Mesenchymal stem cell (in vitro differentiated cells and primary cell): ENCODE results near the gene SLC25A52. TPM values are rescaled to one million over a fixed set of nuclear protein-coding genes. Genes with fewer than 3 reads are reported as not detected.
"Not testable (repeated sequence)": the region's sequence is repeated elsewhere in the genome, so short reads cannot be mapped to it uniquely, and the experiment has no call there.

Experiments used
- DNase-seq: peaks from one replicate; pipeline ENCODE4 v3.0.0-alpha.2; 2013
- H2AFZ ChIP-seq: one replicate; pipeline ENCODE4 v1.6.1; 2013; ENCODE audit warnings: low read depth, mild to moderate bottlenecking, control low read depth, inconsistent platforms, low read length, moderate library complexity
- H2AK5ac ChIP-seq: 2 replicates; pipeline ENCODE4 v1.6.1; 2013; ENCODE audit warnings: low read length, moderate library complexity, mild to moderate bottlenecking, inconsistent platforms; ENCODE audit not compliant: severe bottlenecking
- H2BK120ac ChIP-seq: one replicate; pipeline ENCODE4 v1.6.1; 2013; ENCODE audit warnings: low read depth, mild to moderate bottlenecking, inconsistent platforms, low read length, moderate library complexity
- H2BK12ac ChIP-seq, 2 experiments: one replicate each; pipeline ENCODE4 v1.6.1; 2013; ENCODE audit warnings: inconsistent platforms in 2 of 2, low read length in 2 of 2, mild to moderate bottlenecking in 2 of 2, moderate library complexity in 2 of 2, control low read depth in 1 of 2
- H2BK15ac ChIP-seq: one replicate; pipeline ENCODE4 v1.6.1; 2013; ENCODE audit warnings: mild to moderate bottlenecking, low read depth, inconsistent platforms; ENCODE audit not compliant: poor library complexity, severe bottlenecking
- H2BK5ac ChIP-seq: 2 replicates; pipeline ENCODE4 v1.6.1; 2013; ENCODE audit warnings: low read depth, mild to moderate bottlenecking, low read length, control low read depth, inconsistent platforms; ENCODE audit not compliant: poor library complexity, severe bottlenecking
- H3K14ac ChIP-seq, 2 experiments: one replicate each; pipeline ENCODE4 v1.6.1; 2013; ENCODE audit warnings: inconsistent platforms in 2 of 2, low read length in 2 of 2, control low read depth in 1 of 2, mild to moderate bottlenecking in 1 of 2, moderate library complexity in 1 of 2
- H3K18ac ChIP-seq, 2 experiments: one replicate each; pipeline ENCODE4 v1.6.1; 2013; ENCODE audit warnings: inconsistent platforms in 2 of 2, low read length in 2 of 2, control low read depth in 1 of 2, low read depth in 1 of 2, mild to moderate bottlenecking in 1 of 2
- H3K23ac ChIP-seq, 2 experiments: one replicate each; pipeline ENCODE4 v1.6.1; 2013; ENCODE audit warnings: inconsistent platforms in 2 of 2, low read length in 2 of 2, mild to moderate bottlenecking in 2 of 2, moderate library complexity in 2 of 2, control low read depth in 1 of 2
- H3K27ac ChIP-seq: 2 replicates; pipeline ENCODE4 v1.5.1; 2013; ENCODE audit warnings: mild to moderate bottlenecking, moderate library complexity, low read length, control low read depth, inconsistent platforms; ENCODE audit not compliant: poor library complexity, severe bottlenecking
- H3K27me3 ChIP-seq, 2 experiments: 2 replicates each; pipeline versions ENCODE4 v1.6.1 to v1.7.0; 2013; ENCODE audit warnings: low read length in 2 of 2, mild to moderate bottlenecking in 2 of 2, moderate library complexity in 2 of 2, control low read depth in 1 of 2, inconsistent platforms in 1 of 2; ENCODE audit not compliant: control insufficient read depth in 1 of 2, insufficient read depth in 1 of 2
- H3K36me3 ChIP-seq, 2 experiments: 2 replicates each; pipeline versions ENCODE4 v1.6.1 to v1.7.0; 2013; ENCODE audit warnings: low read length in 2 of 2, control low read depth in 1 of 2, inconsistent platforms in 1 of 2, low read depth in 1 of 2, mild to moderate bottlenecking in 1 of 2; ENCODE audit not compliant: insufficient read depth in 2 of 2, control insufficient read depth in 1 of 2
- H3K4ac ChIP-seq, 2 experiments: one replicate each; pipeline ENCODE4 v1.6.1; 2013; ENCODE audit warnings: inconsistent platforms in 2 of 2, low read length in 2 of 2, mild to moderate bottlenecking in 2 of 2, moderate library complexity in 2 of 2, control low read depth in 1 of 2, low read depth in 1 of 2
- H3K4me1 ChIP-seq: 2 replicates; pipeline ENCODE4 v1.6.1; 2013; ENCODE audit warnings: low read depth, low read length, control low read depth; ENCODE audit not compliant: control insufficient read depth, insufficient read depth
- H3K4me2 ChIP-seq: 2 replicates; pipeline ENCODE4 v1.6.1; 2013; ENCODE audit warnings: low read length, mild to moderate bottlenecking, inconsistent platforms; ENCODE audit not compliant: poor library complexity, severe bottlenecking
- H3K4me3 ChIP-seq, 2 experiments: 2 replicates each; pipeline versions ENCODE4 v1.5.1 to v1.7.0; 2013; ENCODE audit warnings: low read length in 2 of 2, mild to moderate bottlenecking in 2 of 2, control low read depth in 1 of 2, low read depth in 1 of 2; ENCODE audit not compliant: insufficient read depth in 1 of 2
- H3K79me1 ChIP-seq: replicated peaks from 2 replicates; pipeline ENCODE4 v1.6.1; 2013; ENCODE audit warnings: mild to moderate bottlenecking, control low read depth, low read length, inconsistent platforms; ENCODE audit not compliant: poor library complexity, severe bottlenecking
- H3K9ac ChIP-seq: 2 replicates; pipeline ENCODE4 v1.7.0; 2013; ENCODE audit warnings: mild to moderate bottlenecking, low read length, moderate library complexity
- H3K9me3 ChIP-seq: 2 replicates; pipeline ENCODE4 v1.7.0; 2013; ENCODE audit warnings: mild to moderate bottlenecking, low read length; ENCODE audit not compliant: control insufficient read depth
- H4K8ac ChIP-seq: one replicate; pipeline ENCODE4 v1.6.1; 2013; ENCODE audit warnings: inconsistent platforms, mild to moderate bottlenecking, low read length, moderate library complexity
- H4K91ac ChIP-seq: one replicate; pipeline ENCODE4 v1.6.1; 2013; ENCODE audit warnings: mild to moderate bottlenecking, low read length, inconsistent platforms
- WGBS: methylation state at CpG from one replicate; pipeline ENCODE4 v1.1.7; 2013; ENCODE audit warnings: mixed read lengths; 5-methylcytosine and 5-hydroxymethylcytosine counted together
- polyA plus RNA-seq, 2 experiments: library from polyadenylated mRNA; stranded (reverse); fragments of 200-250 nt; gene quantifications; one replicate each; pipeline ENCODE4 v1.2.3, GENCODE V29; 2013

SLC25A52 gene, protein sequence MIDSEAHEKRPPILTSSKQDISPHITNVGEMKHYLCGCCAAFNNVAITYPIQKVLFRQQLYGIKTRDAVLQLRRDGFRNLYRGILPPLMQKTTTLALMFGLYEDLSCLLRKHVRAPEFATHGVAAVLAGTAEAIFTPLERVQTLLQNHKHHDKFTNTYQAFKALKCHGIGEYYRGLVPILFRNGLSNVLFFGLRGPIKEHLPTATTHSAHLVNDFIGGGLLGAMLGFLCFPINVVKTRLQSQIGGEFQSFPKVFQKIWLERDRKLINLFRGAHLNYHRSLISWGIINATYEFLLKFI
- polyA plus RNA-seq (2013, experiment 1 of 2): not detected
- not detected for polyA plus RNA-seq (2013, experiment 2 of 2)

DNA sequence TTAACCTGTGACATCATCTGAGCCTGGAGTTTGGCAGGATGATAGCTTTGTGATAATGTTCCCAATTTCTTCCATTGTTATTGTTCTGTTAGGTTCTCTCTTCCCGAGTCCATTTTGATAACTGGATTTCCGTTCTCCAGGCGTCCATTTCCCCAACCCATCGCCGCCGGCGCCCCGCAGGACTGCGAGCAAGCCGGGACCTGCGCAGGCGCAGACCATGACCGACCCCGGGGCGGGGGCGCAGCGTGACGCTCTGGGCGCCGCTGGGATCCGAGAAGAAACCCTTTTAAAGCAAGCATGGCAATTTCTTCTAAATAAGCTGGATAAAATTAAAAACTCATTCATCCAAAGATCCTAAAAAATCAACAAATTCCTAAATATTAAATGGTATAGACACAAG lies at the start of gene SLC25A52:
SLC25A52 (minus strand) TSS at position 186 of the 400 bp plus-strand sequence. CDS start 219 bp downstream, outside the sequence.
- Histone ChIP-seq H3K14ac (no peak within 1 kb of the TSS), H2AFZ (no peak within 1 kb of the TSS)

DNA sequence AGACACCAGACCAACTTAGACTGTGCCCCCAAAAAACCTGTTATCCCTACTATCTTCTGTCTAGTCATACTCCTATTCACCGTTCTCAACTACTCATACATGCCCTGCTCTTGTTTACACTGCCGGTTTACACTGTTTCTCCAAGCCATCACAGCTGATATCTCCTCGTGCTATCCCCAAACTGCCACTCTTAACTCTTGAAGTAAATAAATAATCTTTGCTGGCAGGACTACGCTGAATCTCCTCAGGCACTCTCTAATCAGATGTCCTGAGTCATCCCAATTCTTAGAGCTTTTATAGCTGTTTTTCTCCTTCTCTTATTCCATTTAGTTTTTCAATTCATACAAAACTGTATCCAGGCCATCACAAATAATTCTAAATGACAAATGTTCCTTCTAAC lies 48.4 kb upstream of the SLC25A52 start:
- H3K9ac ChIP-seq, DNase-seq, H3K27me3 ChIP-seq, H3K27ac ChIP-seq, H3K18ac ChIP-seq, H2BK5ac ChIP-seq, H2AFZ ChIP-seq, H2AK5ac ChIP-seq, H4K8ac ChIP-seq, H2BK120ac ChIP-seq, H3K4ac ChIP-seq, H3K23ac ChIP-seq, H2BK15ac ChIP-seq, H3K9me3 ChIP-seq, H3K4me2 ChIP-seq, H3K4me1 ChIP-seq, H3K4me3 ChIP-seq, H3K36me3 ChIP-seq, H4K91ac ChIP-seq, H3K14ac ChIP-seq, H2BK12ac ChIP-seq, H3K79me1 ChIP-seq: not testable (repeated sequence)
- WGBS: 38% methylated on average over 4 of the region's 4 CpGs

More for the DNA sequence above, at the start of gene SLC25A52:
- no peak within 1 kb of the TSS for H4K91ac ChIP-seq
- no peak within 1 kb of the TSS for H2AK5ac ChIP-seq
- H3K9ac ChIP-seq: no peak within 1 kb of the TSS
- H2BK15ac ChIP-seq: no peak within 1 kb of the TSS
- no peaks in the 10 kb centered on the region for H3K36me3 ChIP-seq
- H3K9me3 ChIP-seq: no peaks in the 10 kb centered on the region
- H3K4ac ChIP-seq: no peak within 1 kb of the TSS
- H3K18ac ChIP-seq: no peak within 1 kb of the TSS
- H2BK120ac ChIP-seq: no peak within 1 kb of the TSS
- no peak within 1 kb of the TSS for H3K4me3 ChIP-seq
- H3K23ac ChIP-seq: no peak within 1 kb of the TSS
- WGBS: 98% methylated on average over 18 of the region's 21 CpGs
- no peak within 1 kb of the TSS for H2BK12ac ChIP-seq
- no peak within 1 kb of the TSS for H3K4me2 ChIP-seq
- peaks cover 4 to 11% of the 10 kb centered on the region in 2 experiments for H3K27me3 ChIP-seq
- no peaks in the 10 kb centered on the region for H3K79me1 ChIP-seq
- H3K4me1 ChIP-seq: no peaks in the 10 kb centered on the region
- DNase-seq: no peak
- no peak within 1 kb of the TSS for H2BK5ac ChIP-seq
- H4K8ac ChIP-seq: no peak within 1 kb of the TSS
- H3K27ac ChIP-seq: no peak within 1 kb of the TSS

DNA sequence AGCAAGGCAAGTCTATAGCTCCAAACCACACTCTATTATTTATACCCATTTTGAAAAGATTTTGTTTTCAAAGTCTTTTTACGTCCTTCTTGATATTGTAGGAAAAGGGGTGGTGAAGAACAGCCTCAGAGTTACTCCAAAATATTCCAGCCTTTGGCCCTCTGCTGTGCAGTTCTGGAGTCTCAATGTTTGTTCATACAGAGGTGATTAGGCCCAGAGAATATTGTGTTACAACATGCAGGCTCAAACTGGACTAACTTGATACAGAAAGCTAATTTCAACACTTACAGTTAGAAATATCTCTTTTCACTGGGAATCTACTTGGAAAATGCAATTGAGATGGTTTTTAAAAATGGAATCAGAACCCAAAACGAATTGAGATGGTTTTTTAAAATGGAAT lies 40.4 kb upstream of the SLC25A52 start:
- Histone ChIP-seq H2BK120ac (no peak overlapping the region), H3K27ac (no peak overlapping the region), H2BK12ac (no peak overlapping the region), H3K9me3 (no peaks in the 10 kb centered on the region), H3K27me3 (no peaks in the 10 kb centered on the region), H3K14ac (no peak overlapping the region), H4K91ac (no peak overlapping the region), H3K36me3 (no peaks in the 10 kb centered on the region), H3K79me1 (no peaks in the 10 kb centered on the region), H2AFZ (no peak overlapping the region), H2BK5ac (no peak overlapping the region), H3K9ac (no peak overlapping the region), H2BK15ac (no peak overlapping the region), H3K4me3 (no peak overlapping the region), H3K4me2 (no peak overlapping the region), H3K23ac (no peak overlapping the region), H3K4me1 (no peaks in the 10 kb centered on the region), H4K8ac (no peak overlapping the region), H3K18ac (no peak overlapping the region), H3K4ac (no peak overlapping the region), H2AK5ac (no peak overlapping the region)
- no peak for DNase-seq
- 38% methylated on average over 2 of the region's 2 CpGs for WGBS

DNA sequence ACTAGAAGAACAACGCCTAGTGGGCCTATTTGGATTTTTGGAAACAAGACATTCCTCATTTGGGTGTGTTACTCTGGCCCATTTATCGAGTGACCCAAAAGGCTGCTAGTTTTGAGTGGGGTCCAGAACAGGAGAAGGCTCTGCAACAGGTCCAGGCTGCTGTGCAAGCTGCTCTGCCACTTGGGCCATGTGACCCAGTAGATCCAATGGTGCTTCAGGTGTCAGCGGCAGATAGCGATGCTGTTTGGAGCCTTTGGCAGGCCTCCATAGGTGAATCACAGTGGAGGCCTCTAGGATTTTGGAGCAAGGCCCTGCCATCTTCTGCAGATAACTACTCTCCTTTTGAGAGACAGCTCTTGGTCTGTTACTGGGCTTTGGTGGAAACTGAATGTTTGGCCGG lies 38.6 kb upstream of the SLC25A52 start:
- H2BK120ac ChIP-seq, H3K4me3 ChIP-seq, H3K9ac ChIP-seq, H3K9me3 ChIP-seq, H3K27ac ChIP-seq, H2AK5ac ChIP-seq, H3K23ac ChIP-seq, H3K18ac ChIP-seq, DNase-seq, H3K36me3 ChIP-seq, H3K14ac ChIP-seq, H4K8ac ChIP-seq, H3K4me1 ChIP-seq, H3K27me3 ChIP-seq, H3K79me1 ChIP-seq, H3K4ac ChIP-seq, H2BK12ac ChIP-seq, H2BK5ac ChIP-seq, H2AFZ ChIP-seq, H2BK15ac ChIP-seq, H3K4me2 ChIP-seq, H4K91ac ChIP-seq: not testable (repeated sequence)
- WGBS: 84% methylated on average over 5 of the region's 5 CpGs
